COR-L47 (cell line): ENCODE measurements around the gene SRPK2.
"Not testable (repeated sequence)": the region's sequence is repeated elsewhere in the genome, so short reads cannot be mapped to it uniquely, and the experiment has no call there.

ENCODE experiments used
- DNase-seq: peaks from one replicate; lab custom pipeline; 2025; lab: John Stamatoyannopoulos, UW

Gene SRPK2

GRCh38 chr7:105339404-105340323 lies 49.1 kb downstream of the SRPK2 start:
- DNase-seq = no peak

GRCh38 chr7:105337529-105337928 lies 51.2 kb downstream of the SRPK2 start:
- no peak for DNase-seq

DNA sequence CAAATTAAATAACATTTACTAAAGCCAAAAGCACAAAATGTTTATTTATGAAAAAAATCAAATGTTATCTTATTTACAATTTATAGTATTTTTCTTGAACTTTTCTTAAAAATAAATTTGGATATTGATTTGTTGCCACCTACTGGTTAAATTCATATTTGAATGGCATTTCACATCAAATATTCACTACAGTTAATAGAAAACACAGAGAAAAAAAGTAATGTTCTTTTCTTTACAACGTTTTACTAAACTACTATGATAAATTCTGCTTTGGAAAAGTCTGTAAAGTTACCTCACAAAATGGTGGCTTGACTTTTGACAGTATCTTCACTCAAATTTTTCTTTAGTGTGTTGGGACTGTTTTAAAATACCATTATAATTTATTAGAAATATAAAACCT lies 52.7 kb downstream of the SRPK2 start:
- DNase-seq = no peak

DNA sequence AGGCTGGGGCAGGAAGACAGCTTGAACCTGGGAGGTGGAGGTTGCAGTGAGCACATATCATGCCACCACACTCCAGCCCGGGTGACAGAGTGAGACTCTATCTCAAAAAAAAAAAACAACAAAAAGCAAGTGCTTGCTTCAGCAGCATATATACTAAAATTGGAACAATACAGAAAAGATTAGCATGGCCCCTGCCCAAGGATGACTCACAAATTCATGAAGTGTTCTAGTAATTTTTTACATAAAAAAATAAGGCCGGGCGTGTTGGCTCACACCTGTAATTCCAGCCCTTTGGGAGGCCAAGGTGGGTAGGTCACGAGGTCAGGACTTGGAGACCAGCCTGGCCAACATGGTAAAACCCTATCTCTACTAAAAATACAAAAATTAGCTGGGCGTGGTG lies 56.1 kb downstream of the SRPK2 start:
- DNase-seq = not testable (repeated sequence)

DNA sequence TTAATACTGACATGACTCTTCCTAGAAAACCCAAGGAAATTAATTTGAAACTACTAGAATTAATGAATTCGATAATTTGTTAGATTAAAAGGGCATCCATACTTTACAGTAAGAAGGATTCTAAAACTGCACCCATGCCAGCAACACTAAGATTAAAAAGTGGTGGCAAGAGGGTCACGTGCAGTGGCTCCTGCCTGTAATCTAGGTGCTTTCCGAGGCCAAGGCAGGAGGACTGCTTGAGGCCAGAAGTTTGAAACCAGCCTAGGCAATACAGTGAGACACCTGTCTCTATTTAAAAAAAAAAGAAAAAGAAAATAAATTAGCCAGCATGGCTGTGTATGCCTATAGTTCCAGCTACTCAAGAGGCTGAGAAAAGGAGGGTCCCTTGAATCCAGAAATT lies 58.2 kb downstream of the SRPK2 start:
- DNase-seq = no peak

- no peak for DNase-seq
These were observed 61.5 kb downstream of the SRPK2 start for GRCh38 chr7:105327201-105327600.

GRCh38 chr7:105325216-105325904 lies 63.4 kb downstream of the SRPK2 start:
- DNase-seq = no peak

- DNase-seq = not testable (repeated sequence)
These were observed 64.1 kb downstream of the SRPK2 start for GRCh38 chr7:105324606-105325005.

GRCh38 chr7:105323366-105323765 lies 65.4 kb downstream of the SRPK2 start:
- DNase-seq = no peak

DNA sequence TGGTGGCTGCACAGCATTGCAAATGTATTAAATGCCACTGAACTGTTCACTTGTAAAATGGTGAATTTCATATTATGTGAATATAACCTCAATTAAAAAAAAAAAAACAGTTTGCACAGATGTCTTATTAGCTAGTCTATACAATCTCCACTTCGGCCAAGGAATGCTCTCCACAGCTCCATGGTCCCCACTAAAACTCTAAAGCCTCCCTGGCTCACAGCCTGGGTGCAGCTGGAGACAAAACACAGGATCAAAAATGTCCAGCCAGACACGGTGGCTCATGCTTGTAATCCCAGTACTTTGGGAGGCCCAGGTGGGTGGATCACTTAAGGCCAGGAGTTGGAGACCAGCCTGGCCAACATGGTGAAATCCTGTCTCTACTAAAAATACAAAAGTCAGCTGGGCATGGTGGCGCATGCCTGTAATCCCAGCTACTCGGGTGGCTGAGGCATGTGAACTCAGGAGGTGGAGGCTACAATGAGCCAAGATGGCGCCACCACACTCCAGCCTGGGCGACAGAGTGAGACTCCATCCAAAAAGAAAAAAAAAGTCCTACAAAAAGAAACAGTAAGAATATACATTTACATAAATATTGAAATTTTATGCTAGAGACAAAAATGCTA lies 66.0 kb downstream of the SRPK2 start:
- no peak for DNase-seq

DNA sequence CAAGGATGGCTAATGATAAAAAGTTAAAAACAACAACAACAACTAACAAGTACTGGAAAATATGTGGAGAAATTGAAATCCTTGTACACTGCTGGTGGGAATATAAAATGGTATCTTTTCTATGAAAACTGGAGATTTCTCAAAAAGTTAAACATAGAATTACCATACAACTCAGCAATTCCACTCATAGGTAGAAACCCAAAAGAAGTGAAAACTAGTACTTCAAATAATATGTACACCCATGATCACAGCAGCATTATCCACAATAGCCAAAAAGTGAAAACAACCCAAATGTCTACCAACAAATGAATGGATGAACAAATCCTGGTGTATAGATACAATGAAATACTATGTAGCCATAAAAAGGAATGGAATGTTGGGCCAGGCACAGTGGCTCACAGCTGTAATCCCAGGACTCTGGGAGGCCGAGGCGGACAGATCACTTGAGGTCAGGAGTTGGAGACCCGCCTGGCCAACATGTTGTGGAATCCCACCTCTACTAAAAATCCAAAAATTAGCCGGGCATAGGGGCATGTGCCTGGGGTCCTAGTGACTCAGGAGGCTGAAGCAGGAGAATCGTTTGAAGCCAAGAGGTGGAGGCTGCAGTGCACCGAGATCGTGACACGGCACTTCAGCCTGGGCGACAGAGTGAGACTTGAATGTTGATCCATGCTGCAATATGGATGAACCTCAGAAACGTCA lies 66.8 kb downstream of the SRPK2 start:
- DNase-seq = no peak

DNA sequence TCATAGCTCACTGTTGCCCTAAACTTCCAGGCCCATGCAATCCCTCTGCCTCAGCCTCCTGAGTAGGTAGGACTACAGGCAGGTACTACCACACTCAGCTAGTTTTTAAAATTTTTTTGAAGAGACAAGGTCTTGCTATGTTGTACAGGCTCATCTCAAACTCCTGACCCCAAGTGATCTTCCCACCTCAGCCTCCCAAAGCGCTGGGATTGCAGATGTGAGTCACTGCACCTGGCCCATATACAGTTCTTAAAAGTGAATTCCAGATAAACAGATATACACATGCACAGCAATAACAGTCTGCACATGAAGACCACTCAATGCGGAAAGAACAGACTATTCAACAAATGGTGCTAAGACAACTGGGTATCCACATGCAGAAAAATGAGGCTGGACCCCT lies 67.8 kb downstream of the SRPK2 start:
- no peak for DNase-seq

- no peak for DNase-seq
These were observed 69.1 kb downstream of the SRPK2 start for GRCh38 chr7:105319578-105319977.

DNA sequence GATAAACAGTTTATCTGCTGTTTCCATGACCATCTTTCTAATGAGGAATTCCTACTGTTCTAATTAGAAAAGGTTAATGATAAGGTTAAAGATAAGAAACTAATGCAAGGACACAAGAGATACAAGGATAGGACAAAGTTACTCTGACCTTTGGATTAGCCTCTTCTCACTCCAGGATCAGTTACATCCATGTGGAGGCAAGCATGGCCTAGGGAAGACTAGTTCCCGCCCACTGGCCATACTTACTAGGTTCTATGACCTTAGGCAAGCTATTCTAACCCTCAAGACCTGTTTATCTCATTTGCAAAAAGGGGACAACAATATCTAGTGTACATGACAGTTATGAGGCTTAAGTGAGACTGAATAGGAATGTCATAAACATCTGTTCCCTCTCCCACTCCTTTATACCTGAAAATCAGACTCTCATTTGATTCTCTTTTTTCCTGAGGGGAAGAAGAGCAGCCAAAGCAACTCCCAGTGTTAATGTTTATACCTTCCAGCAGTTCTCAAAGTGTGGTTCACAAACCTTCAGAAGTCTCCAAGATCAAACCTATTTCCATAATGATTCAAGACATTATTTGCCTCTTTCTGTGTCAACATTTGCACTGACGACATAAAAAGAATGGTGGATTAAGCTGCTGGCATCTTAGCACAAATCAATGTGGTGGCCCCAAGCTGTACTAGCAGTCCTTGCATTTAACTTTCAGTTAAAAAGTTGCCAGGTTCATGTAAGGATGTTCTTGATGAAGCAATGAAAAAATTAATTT lies 72.0 kb downstream of the SRPK2 start:
- DNase-seq = no peak

GRCh38 chr7:105315357-105315756 lies 73.4 kb downstream of the SRPK2 start:
- no peak for DNase-seq

- peak; percentile 6 for DNase-seq
These were observed 79.2 kb downstream of the SRPK2 start for GRCh38 chr7:105309235-105310169.

DNA sequence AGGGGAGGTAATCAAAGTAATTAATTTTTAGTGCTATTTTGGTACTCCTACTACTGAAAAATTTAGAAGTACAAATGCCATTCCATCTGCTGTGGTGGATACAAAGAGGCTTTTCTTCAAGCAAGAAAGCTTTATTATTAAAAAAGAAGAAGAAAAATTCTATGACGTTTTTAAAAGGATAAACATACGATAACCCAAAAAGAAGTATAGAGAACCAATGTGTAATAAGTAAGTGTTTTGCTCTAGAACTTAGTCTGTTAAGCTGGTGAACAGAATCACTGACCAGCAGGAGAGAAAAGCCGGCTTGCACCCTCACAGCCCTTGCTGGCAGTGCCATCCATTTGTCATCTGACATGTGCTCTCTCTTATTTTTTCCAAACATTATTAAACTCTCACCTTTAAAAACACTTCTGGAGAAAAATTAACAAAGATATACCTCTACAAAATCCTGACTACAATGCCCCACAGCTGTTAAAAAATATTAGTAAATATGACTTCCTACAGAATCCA lies 81.5 kb downstream of the SRPK2 start:
- no peak for DNase-seq

- peak; percentile 22 for DNase-seq
These were observed 82.4 kb downstream of the SRPK2 start for GRCh38 chr7:105306298-105306748.

- no peak for DNase-seq
These were observed 83.1 kb downstream of the SRPK2 start for GRCh38 chr7:105305633-105306032.
